Measurements from ENCODE around the gene DEGS2.

- TF ChIP-seq POLR2AphosphoS5 (IDR thresholded peaks at IDR 0.05; ENCODE audit: low read depth, low read length) (no peak), TAF1 (IDR thresholded peaks at IDR 0.05; ENCODE audit: low read depth, low read length) (no peak), SPI1 (IDR thresholded peaks at IDR 0.05; ENCODE audit: low read depth, low read length) (no peak), POLR2A (IDR thresholded peaks at IDR 0.05; ENCODE audit: low read depth, low read length) (no peak), POU2F2 (IDR thresholded peaks at IDR 0.05; ENCODE audit: low read depth, low read length) (no peak), PAX5 (IDR thresholded peaks at IDR 0.05; ENCODE audit: insufficient read depth, low read length, severe bottlenecking) (no peak)
Observed at GRCh38 chr14:100110816-100111215, 48.6 kb downstream of the DEGS2 start.
